GM12878 (cell line): ENCODE measurements around the gene PTH2R.

Source experiments
- CBFB ChIP-seq: IDR thresholded peaks from 2 replicates; pipeline ENCODE4 v1.6.1; 2016; ENCODE audit warnings: antibody characterized with exemption, low read depth
- CEBPB ChIP-seq, 2 experiments: fragments of 150-350 bp in 1 of 2; IDR thresholded peaks; 2 replicates each; pipeline ENCODE4 v1.6.1; 2012 to 2014; ENCODE audit warnings: low read depth in 2 of 2, low read length in 2 of 2, borderline replicate concordance in 1 of 2, inconsistent platforms in 1 of 2
- CREB1 ChIP-seq: IDR thresholded peaks from 2 replicates; pipeline ENCODE4 v1.6.1; 2012; ENCODE audit warnings: low read depth, mild to moderate bottlenecking, inconsistent platforms
- ESRRA ChIP-seq: IDR thresholded peaks from 2 replicates; pipeline ENCODE4 v1.6.1; 2012; ENCODE audit warnings: mild to moderate bottlenecking, low read length, improper control_type of control experiment
- EZH2 ChIP-seq: IDR thresholded peaks from 2 replicates; pipeline ENCODE4 v1.6.1; 2012; ENCODE audit warnings: low read depth, mild to moderate bottlenecking, control low read depth, inconsistent platforms, low read length, borderline replicate concordance; ENCODE audit not compliant: control insufficient read depth
- JUNB ChIP-seq: IDR thresholded peaks from 2 replicates; pipeline ENCODE4 v1.6.1; 2016; ENCODE audit warnings: antibody characterized with exemption, mild to moderate bottlenecking
- NBN ChIP-seq: fragments of 450-650 bp; IDR thresholded peaks from 2 replicates; pipeline ENCODE4 v1.6.1; 2016
- POLR2A ChIP-seq: IDR thresholded peaks from 2 replicates; pipeline ENCODE4 v1.6.1; 2011; ENCODE audit warnings: low read depth, mild to moderate bottlenecking, low read length
- RCOR1 ChIP-seq: conservative IDR thresholded peaks from 2 replicates; pipeline ENCODE4 v1.6.1; 2012; ENCODE audit warnings: low read depth, low read length, improper control_type of control experiment
- SIX5 ChIP-seq: IDR thresholded peaks from 2 replicates; pipeline ENCODE4 v1.6.1; 2011; ENCODE audit warnings: mild to moderate bottlenecking, low read depth, low read length, moderate library complexity; ENCODE audit not compliant: severe bottlenecking
- STAT3 ChIP-seq: IDR thresholded peaks from 2 replicates; pipeline ENCODE4 v1.6.1; 2011; ENCODE audit warnings: low read depth, low read length, improper control_type of control experiment
- YY1 ChIP-seq: IDR thresholded peaks from 2 replicates; pipeline ENCODE4 v1.6.1; 2011; ENCODE audit warnings: low read depth, mild to moderate bottlenecking, low read length
- ZNF274 ChIP-seq: IDR thresholded peaks from one replicate; pipeline ENCODE4 v1.8.0; 2011; ENCODE audit not compliant: insufficient read length, insufficient read depth
- TF ChIP-seq, protein P1 (sequence below), 3 experiments: IDR thresholded peaks in 2 of 3; conservative IDR thresholded peaks in 1 of 3; 2 replicates each; pipeline ENCODE4 v1.5.1; 2011; ENCODE audit warnings: low read depth in 3 of 3, low read length in 3 of 3, mild to moderate bottlenecking in 3 of 3, control low read depth in 2 of 3, moderate library complexity in 2 of 3, inconsistent platforms in 1 of 3, mixed read lengths in 1 of 3; ENCODE audit not compliant: control insufficient read depth in 2 of 3, insufficient read depth in 1 of 3; ENCODE audit errors: extremely low read depth in 1 of 3

DNA sequence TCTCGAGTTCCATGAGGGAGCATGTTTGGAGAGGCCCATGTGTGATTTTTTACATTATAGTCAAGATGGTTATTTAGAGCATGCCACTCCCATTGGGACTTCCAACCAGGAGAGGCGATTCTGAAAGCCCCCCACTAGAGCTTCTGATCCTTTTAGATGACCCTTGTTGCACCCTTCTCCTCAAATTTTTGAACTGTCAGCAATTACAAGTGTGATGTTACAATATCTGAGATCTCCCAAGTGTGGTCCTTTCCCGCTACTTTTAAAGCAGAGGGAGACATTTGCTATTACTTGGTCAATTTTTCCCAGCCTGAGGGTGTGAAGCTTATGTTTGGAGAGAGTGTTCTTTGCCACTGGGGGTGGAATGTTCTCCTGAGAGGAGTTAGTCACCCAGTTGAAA is 16.7 kb upstream of the PTH2R start:
- TF ChIP-seq YY1 (no peak), ESRRA (no peak), NBN (no peak), STAT3 (no peak), POLR2A (no peak), SIX5 (no peak), ZNF274 (no peak), EZH2 (no peak), CEBPB (IDR thresholded peaks at IDR 0.05; ENCODE audit: borderline replicate concordance in 1 of 2, low read depth in 2 of 2, low read length in 2 of 2) (no peak), RCOR1 (no peak), CREB1 (no peak), CBFB (no peak), JUNB (no peak)
- TF ChIP-seq, protein P1, sequence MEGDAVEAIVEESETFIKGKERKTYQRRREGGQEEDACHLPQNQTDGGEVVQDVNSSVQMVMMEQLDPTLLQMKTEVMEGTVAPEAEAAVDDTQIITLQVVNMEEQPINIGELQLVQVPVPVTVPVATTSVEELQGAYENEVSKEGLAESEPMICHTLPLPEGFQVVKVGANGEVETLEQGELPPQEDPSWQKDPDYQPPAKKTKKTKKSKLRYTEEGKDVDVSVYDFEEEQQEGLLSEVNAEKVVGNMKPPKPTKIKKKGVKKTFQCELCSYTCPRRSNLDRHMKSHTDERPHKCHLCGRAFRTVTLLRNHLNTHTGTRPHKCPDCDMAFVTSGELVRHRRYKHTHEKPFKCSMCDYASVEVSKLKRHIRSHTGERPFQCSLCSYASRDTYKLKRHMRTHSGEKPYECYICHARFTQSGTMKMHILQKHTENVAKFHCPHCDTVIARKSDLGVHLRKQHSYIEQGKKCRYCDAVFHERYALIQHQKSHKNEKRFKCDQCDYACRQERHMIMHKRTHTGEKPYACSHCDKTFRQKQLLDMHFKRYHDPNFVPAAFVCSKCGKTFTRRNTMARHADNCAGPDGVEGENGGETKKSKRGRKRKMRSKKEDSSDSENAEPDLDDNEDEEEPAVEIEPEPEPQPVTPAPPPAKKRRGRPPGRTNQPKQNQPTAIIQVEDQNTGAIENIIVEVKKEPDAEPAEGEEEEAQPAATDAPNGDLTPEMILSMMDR (IDR thresholded peaks at IDR 0.05 in 2 of 3, conservative IDR thresholded peaks at IDR 0.05 in 1 of 3; ENCODE audit: control insufficient read depth in 2 of 3, extremely low read depth in 1 of 3, insufficient read depth in 1 of 3, low read depth in 3 of 3, low read length in 3 of 3) = no peak
